Cardiac muscle cell (in vitro differentiated cells and primary cell): ENCODE measurements around the gene CGNL1. TPM values are rescaled to one million over a fixed set of nuclear protein-coding genes. Genes with fewer than 3 reads are reported as not detected.
A peak's percentile ranks its signal among the peaks of the same experiment; 100 is the strongest.

ENCODE experiments used
- DNase-seq, 2 donors: peaks; one replicate each; pipeline versions ENCODE4 v3.0.0 to v3.0.0-alpha.2; 2010 to 2017; ENCODE audit warnings: low read depth in 1 of 2, low spot score in 1 of 2
- H3K27ac ChIP-seq: fragments of 200-600 bp; sonication (generic); 2 replicates; pipeline ENCODE4 v1.5.1; 2016
- H3K27me3 ChIP-seq: fragments of 200-600 bp; sonication (generic); 2 replicates; pipeline ENCODE4 v1.6.0; 2016; ENCODE audit warnings: control low read depth
- H3K36me3 ChIP-seq: fragments of 200-600 bp; sonication (generic); 2 replicates; pipeline ENCODE4 v1.5.1; 2016; ENCODE audit warnings: control low read depth
- H3K4me1 ChIP-seq: fragments of 200-600 bp; sonication (generic); 2 replicates; pipeline ENCODE4 v1.8.1; 2017; ENCODE audit warnings: low read depth, mild to moderate bottlenecking, mixed run types
- H3K4me3 ChIP-seq: fragments of 200-600 bp; sonication (generic); 2 replicates; pipeline ENCODE4 v1.5.1; 2016; ENCODE audit warnings: mild to moderate bottlenecking
- H3K9me3 ChIP-seq: fragments of 200-600 bp; sonication (generic); 2 replicates; pipeline ENCODE4 v1.5.1; 2017; ENCODE audit warnings: low read depth, mild to moderate bottlenecking, control low read depth
- CTCF ChIP-seq: IDR thresholded peaks from 2 replicates; pipeline ENCODE4 v1.5.1; 2012; ENCODE audit warnings: low read depth, mild to moderate bottlenecking, low read length
- polyA plus RNA-seq: library from polyadenylated mRNA; unstranded; fragments of >200 nt; fragmentation: Nextera tagmentation; extraction: Ambion mirVana; gene quantifications from 2 replicates; pipeline ENCODE4 v1.2.1, GENCODE V29; 2016
- total RNA-seq: library from RNA; depleted of rRNA; stranded (reverse); fragments of >200 nt; gene quantifications from 2 replicates; pipeline ENCODE4 v1.2.3, GENCODE V29; 2016

The CGNL1 gene
- total and polyA plus RNA-seq, 2 experiments from 2014 or later, result 62.9 to 134 TPM

DNA sequence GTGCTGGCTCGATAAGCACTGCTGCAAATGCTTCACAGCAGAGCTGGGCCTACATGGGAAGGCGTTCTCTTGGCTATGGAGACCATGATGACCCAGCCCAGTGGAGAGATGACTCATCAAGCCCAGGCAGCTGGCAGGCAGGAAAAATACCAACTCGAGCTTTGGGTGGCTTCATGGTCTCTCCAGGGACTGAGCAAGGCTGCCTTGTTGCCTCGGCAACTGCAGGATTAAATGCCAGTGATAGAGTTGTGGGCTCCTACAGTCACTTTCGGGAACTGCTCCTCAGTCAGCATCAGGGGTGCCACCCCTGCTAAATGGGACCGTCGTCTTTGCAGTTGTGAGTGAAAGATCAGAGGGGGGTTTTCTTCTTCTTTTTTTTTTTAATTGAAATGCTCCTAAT is 160.8 kb downstream of the CGNL1 start:
- peak in 1 of 2 donors; percentile 77 for DNase-seq
- Histone ChIP-seq H3K27ac (no peak overlapping the region), H3K9me3 (no peaks in the 10 kb centered on the region), H3K27me3 (no peaks in the 10 kb centered on the region), H3K4me1 (peaks cover 19% of the 10 kb centered on the region), H3K36me3 (peaks cover 40% of the 10 kb centered on the region), H3K4me3 (no peak overlapping the region)
- no peak for TF ChIP-seq CTCF

- no peaks in the 10 kb centered on the region for H3K27me3 ChIP-seq
- peaks cover 41% of the 10 kb centered on the region for H3K36me3 ChIP-seq
- H3K27ac ChIP-seq, result no peak overlapping the region
Observed at GRCh38 chr15:57537488-57538264, 161.4 kb downstream of the CGNL1 start.

DNA sequence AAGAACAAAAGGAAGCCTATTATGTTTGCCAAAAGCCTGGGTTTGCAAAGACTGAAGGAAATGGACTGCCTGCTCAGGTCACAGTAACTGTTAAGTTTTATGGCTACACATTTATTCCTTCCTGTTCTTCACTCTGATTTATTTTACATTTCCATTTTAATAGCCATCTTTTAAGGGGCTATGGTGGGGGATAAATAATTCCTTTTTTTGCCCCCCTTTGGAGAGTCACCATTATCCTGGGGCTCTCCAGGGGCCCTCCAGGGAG is 161.9 kb downstream of the CGNL1 start:
- Histone ChIP-seq H3K4me1 (peaks cover 8% of the 10 kb centered on the region), H3K27me3 (no peaks in the 10 kb centered on the region), H3K27ac (peak overlapping the region; percentile 45), H3K4me3 (no peak overlapping the region), H3K9me3 (no peaks in the 10 kb centered on the region), H3K36me3 (peaks cover 41% of the 10 kb centered on the region)
- no peak for DNase-seq
- no peak for TF ChIP-seq CTCF

More at GRCh38 chr15:57537488-57538264, 161.4 kb downstream of the CGNL1 start:
- H3K4me3 ChIP-seq, result no peak overlapping the region
- peaks cover 13% of the 10 kb centered on the region for H3K4me1 ChIP-seq
- no peak for TF ChIP-seq CTCF
- DNase-seq, result no peak
- no peaks in the 10 kb centered on the region for H3K9me3 ChIP-seq

DNA sequence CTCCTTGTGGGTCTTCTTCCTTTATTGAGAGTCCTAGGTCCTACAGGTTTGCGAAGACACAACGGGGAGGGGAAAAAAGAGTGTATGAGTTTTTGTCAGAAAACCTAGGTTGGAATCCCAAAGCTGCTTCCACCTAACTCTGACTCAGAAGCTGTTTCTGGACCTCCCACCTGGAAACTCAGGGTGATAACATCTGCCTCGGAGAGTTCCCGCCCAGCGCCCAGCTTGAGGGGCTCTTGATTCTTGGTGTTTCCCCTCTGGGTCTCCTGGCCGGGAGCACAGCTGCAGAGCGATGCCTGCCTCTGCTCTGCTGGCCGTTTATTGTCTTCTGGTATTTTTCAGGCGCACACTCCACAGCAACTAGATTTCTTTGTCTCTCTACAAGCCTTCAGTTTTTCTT is 162.5 kb downstream of the CGNL1 start:
- H3K4me1 ChIP-seq, result peaks cover 2% of the 10 kb centered on the region
- H3K9me3 ChIP-seq, result no peaks in the 10 kb centered on the region
- no peak overlapping the region for H3K4me3 ChIP-seq
- TF ChIP-seq CTCF, result no peak
- H3K36me3 ChIP-seq, result peaks cover 47% of the 10 kb centered on the region
- H3K27me3 ChIP-seq, result no peaks in the 10 kb centered on the region
- DNase-seq, result no peak
- peak overlapping the region; percentile 45 for H3K27ac ChIP-seq

DNA sequence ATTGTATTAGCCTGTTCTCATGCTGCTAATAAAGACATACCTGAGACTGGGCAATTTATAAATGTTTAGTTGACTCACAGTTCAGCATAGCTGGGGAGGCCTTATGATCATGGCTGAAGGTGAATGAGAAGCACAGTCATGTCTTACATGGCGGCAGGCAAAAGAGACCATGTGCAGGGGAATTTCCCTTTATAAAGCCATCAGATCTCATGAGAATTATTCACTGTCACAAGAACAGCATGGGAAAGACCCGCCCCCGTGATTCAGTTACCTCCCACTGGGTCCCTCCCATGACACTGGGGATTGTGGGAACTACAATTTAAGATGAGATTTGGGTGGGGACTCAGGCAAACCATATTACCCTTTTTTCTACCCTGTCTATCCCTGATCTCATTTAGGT is 163.9 kb downstream of the CGNL1 start:
- Histone ChIP-seq H3K36me3 (peaks cover 61% of the 10 kb centered on the region), H3K27ac (peak overlapping the region; percentile 27), H3K4me3 (no peak overlapping the region), H3K4me1 (no peaks in the 10 kb centered on the region), H3K27me3 (no peaks in the 10 kb centered on the region), H3K9me3 (no peaks in the 10 kb centered on the region)
- no peak for DNase-seq
- no peak for TF ChIP-seq CTCF
